Measurements from ENCODE around the gene PCDHB4. TPM values are rescaled to one million over a fixed set of nuclear protein-coding genes. Genes with fewer than 3 reads are reported as not detected.

PCDHB4 gene
- 1.8 and 2.1 TPM in 2 replicates for total RNA-seq

GRCh38 chr5:141121563-141121962, at the start of gene PCDHB4:
Gene PCDHB4, plus strand, starts transcription at chr5:141121818. Its CDS starts 181 bp downstream, at chr5:141121999.

GRCh38 chr5:141094481-141095262, 26.9 kb upstream of the PCDHB4 start, which contains the start of gene PCDHB2:
Gene PCDHB2, plus strand, starts transcription at chr5:141094615. Its CDS starts 176 bp downstream, at chr5:141094791.

GRCh38 chr5:141100243-141100805, 21.3 kb upstream of the PCDHB4 start, which contains the start of gene PCDHB3:
Gene PCDHB3, plus strand, starts transcription at chr5:141100473. Its CDS starts 177 bp downstream, at chr5:141100650.

GRCh38 chr5:141135030-141135717, 13.6 kb downstream of the PCDHB4 start, which contains the start of gene PCDHB5:
Gene PCDHB5, plus strand, starts transcription at chr5:141135206. Its CDS starts 229 bp downstream, at chr5:141135435.

GRCh38 chr5:141149812-141150211, 28.2 kb downstream of the PCDHB4 start, which contains the start of gene PCDHB6:
Gene PCDHB6, plus strand, starts transcription at chr5:141150057. Its CDS starts 201 bp downstream, at chr5:141150258.

GRCh38 chr5:141172381-141173204, 51.0 kb downstream of the PCDHB4 start, which contains the start of gene PCDHB7:
Gene PCDHB7, plus strand, starts transcription at chr5:141172644. Its CDS starts 192 bp downstream, at chr5:141172836.

Other genes with a start within 250 kb of the PCDHB4 start
- gene PCDHA12, start 246.5 kb upstream of the PCDHB4 start, total RNA-seq, result 0.13 TPM in 1 of 2 replicates, not detected in the other
- gene PCDHA13, start 239.7 kb upstream of the PCDHB4 start, total RNA-seq, result 0.11 and 0.13 TPM in 2 replicates
- gene PCDHAC1, start 195.5 kb upstream of the PCDHB4 start, total RNA-seq, result under 0.01 and 0.13 TPM in 2 replicates
- 0.13 and 0.22 TPM in 2 replicates for gene PCDHAC2, start 155.3 kb upstream of the PCDHB4 start, total RNA-seq
- gene PCDHB1, start 70.4 kb upstream of the PCDHB4 start, total RNA-seq, result under 0.01 TPM in 1 of 2 replicates, not detected in the other
- 3.9 and 4.2 TPM in 2 replicates for gene PCDHB2, start 27.2 kb upstream of the PCDHB4 start, total RNA-seq
- gene PCDHB3, start 21.3 kb upstream of the PCDHB4 start, total RNA-seq, result 0.97 and 1.0 TPM in 2 replicates
- gene PCDHB5, start 13.4 kb downstream of the PCDHB4 start, total RNA-seq, result 2.9 and 3.6 TPM in 2 replicates
- 0.65 and 0.97 TPM in 2 replicates for gene PCDHB6, start 28.2 kb downstream of the PCDHB4 start, total RNA-seq
- 2.0 and 2.5 TPM in 2 replicates for gene PCDHB7, start 50.8 kb downstream of the PCDHB4 start, total RNA-seq
- 0.52 and 1.1 TPM in 2 replicates for gene PCDHB8, start 56.0 kb downstream of the PCDHB4 start, total RNA-seq
- gene PCDHB16, start 60.6 kb downstream of the PCDHB4 start, total RNA-seq, result 3.1 and 4.4 TPM in 2 replicates
- 0.91 and 2.3 TPM in 2 replicates for gene PCDHB9, start 65.3 kb downstream of the PCDHB4 start, total RNA-seq
- gene PCDHB10, start 70.5 kb downstream of the PCDHB4 start, total RNA-seq, result 2.2 and 2.5 TPM in 2 replicates
- 1.4 and 1.7 TPM in 2 replicates for gene PCDHB11, start 77.8 kb downstream of the PCDHB4 start, total RNA-seq
- 1.0 and 1.3 TPM in 2 replicates for gene PCDHB12, start 86.9 kb downstream of the PCDHB4 start, total RNA-seq
- gene PCDHB13, start 92.1 kb downstream of the PCDHB4 start, total RNA-seq, result 2.7 and 4.0 TPM in 2 replicates
- 3.8 and 4.4 TPM in 2 replicates for gene PCDHB14, start 101.5 kb downstream of the PCDHB4 start, total RNA-seq
- gene PCDHB15, start 123.6 kb downstream of the PCDHB4 start, total RNA-seq, result 1.7 and 1.9 TPM in 2 replicates
- 0.32 and 0.39 TPM in 2 replicates for gene SLC25A2, start 182.2 kb downstream of the PCDHB4 start, total RNA-seq
- gene TAF7, start 199.0 kb downstream of the PCDHB4 start, total RNA-seq, result 61.7 and 84.2 TPM in 2 replicates
- 1.4 and 1.9 TPM in 2 replicates for gene PCDHGA1, start 208.7 kb downstream of the PCDHB4 start, total RNA-seq
- gene PCDHGA2, start 216.9 kb downstream of the PCDHB4 start, total RNA-seq, result 4.7 and 4.9 TPM in 2 replicates
- gene PCDHGA3, start 222.0 kb downstream of the PCDHB4 start, total RNA-seq, result 3.7 and 6.2 TPM in 2 replicates
- 4.1 and 6.1 TPM in 2 replicates for gene PCDHGB1, start 228.3 kb downstream of the PCDHB4 start, total RNA-seq
- gene PCDHGA4, start 233.2 kb downstream of the PCDHB4 start, total RNA-seq, result 6.7 and 8.9 TPM in 2 replicates
- 6.5 and 6.8 TPM in 2 replicates for gene PCDHGB2, start 238.2 kb downstream of the PCDHB4 start, total RNA-seq
- gene PCDHGA5, start 242.3 kb downstream of the PCDHB4 start, total RNA-seq, result 5.6 and 6.5 TPM in 2 replicates
- gene PCDHGB3, start 248.4 kb downstream of the PCDHB4 start, total RNA-seq, result 8.4 and 8.6 TPM in 2 replicates

Measured in articular chondrocyte of knee joint (primary cell).